Transverse colon (tissue), 4 donors: ENCODE data around the gene UTF1. TPM values are rescaled to one million over a fixed set of nuclear protein-coding genes. Genes with fewer than 3 reads are reported as not detected.

Experiments
- DNase-seq: peaks from one replicate; pipeline ENCODE4 v3.0.0-alpha.2; 2019
- H3K27ac ChIP-seq, 4 donors: fragments of 200-600 bp; sonication (generic); 2 replicates each; pipeline ENCODE4 v1.5.1; 2016 to 2018; ENCODE audit warnings: inconsistent platforms in 4 of 4
- H3K27me3 ChIP-seq: fragments of 200-600 bp; sonication (generic); 2 replicates; pipeline ENCODE4 v1.5.1; 2017; ENCODE audit warnings: inconsistent platforms
- H3K36me3 ChIP-seq, 4 donors: fragments of 200-600 bp; sonication (generic); 2 replicates each; pipeline ENCODE4 v1.5.1; 2017 to 2019; ENCODE audit warnings: inconsistent platforms in 4 of 4
- H3K4me1 ChIP-seq, 4 donors: fragments of 200-600 bp; sonication (generic); 2 replicates each; pipeline ENCODE4 v1.5.1; 2017 to 2020; ENCODE audit warnings: inconsistent platforms in 4 of 4
- H3K4me3 ChIP-seq, 4 donors: fragments of 200-600 bp; sonication (generic); 1 replicate in 1 of 4; 2 replicates in 3 of 4; pipeline versions ENCODE4 v1.5.1 to v1.6.1; 2017 to 2019; ENCODE audit warnings: inconsistent platforms in 4 of 4
- H3K9me3 ChIP-seq, 2 donors: fragments of 200-600 bp; sonication (generic); 2 replicates each; pipeline ENCODE4 v1.5.1; 2017 to 2019; ENCODE audit warnings: inconsistent platforms in 2 of 2
- EP300 ChIP-seq: sonication (generic); formaldehyde crosslinking; IDR thresholded peaks from one replicate; pipeline ENCODE4 v1.6.1; 2017; ENCODE audit warnings: antibody characterized with exemption, low read depth
- POLR2A ChIP-seq: fragments of 450-650 bp; IDR thresholded peaks from one replicate; pipeline ENCODE4 v1.6.1; 2016; ENCODE audit warnings: antibody characterized with exemption, mild to moderate bottlenecking, moderate library complexity
- POLR2AphosphoS5 ChIP-seq, 3 donors: sonication (generic); formaldehyde crosslinking; IDR thresholded peaks; one replicate each; pipeline ENCODE4 v1.6.1; 2016; ENCODE audit warnings: antibody characterized with exemption in 3 of 3
- WGBS, 2 donors: methylation state at CpG; one replicate each; pipeline ENCODE4 v1.1.5; 2018; ENCODE audit warnings: low coverage in 1 of 2; 5-methylcytosine and 5-hydroxymethylcytosine counted together
- in situ Hi-C, 4 donors: fragments of 200-750 bp; cut with MboI; loops; one replicate each; pipeline versions ENCODE4 v1.15.0 to v1.15.1; 2017; ENCODE audit warnings: low sequenced_read_pairs in 3 of 4, low pct_ligation_motif_present in 1 of 4, low pct_unique_long_range_greater_than_20kb in 1 of 4
- intact Hi-C: fragments of 100-400 bp; cut with DNase I; formaldehyde crosslinking; loops from one replicate; pipeline ENCODE4 v1.15.1; 2023; ENCODE audit warnings: low total_unique reads
- total RNA-seq, 4 donors: library from RNA; depleted of rRNA; stranded (reverse); fragments of >200 nt; gene quantifications; one replicate each; pipeline ENCODE4 v1.1.0, GENCODE V29; 2016
- TF ChIP-seq, protein P1 (sequence below), 5 experiments: fragments of 200-600 bp in 3 of 5; fragments of 450-650 bp in 2 of 5; sonication (generic) in 3 of 5; IDR thresholded peaks; 1 replicate in 2 of 5; 2 replicates in 3 of 5; pipeline ENCODE4 v1.5.1; 2016 to 2017; ENCODE audit warnings: antibody characterized with exemption in 5 of 5, inconsistent platforms in 3 of 5, mild to moderate bottlenecking in 2 of 5, moderate library complexity in 1 of 5

UTF1 gene
- total RNA-seq, 4 donors from 2014 or later, result not detected

DNA sequence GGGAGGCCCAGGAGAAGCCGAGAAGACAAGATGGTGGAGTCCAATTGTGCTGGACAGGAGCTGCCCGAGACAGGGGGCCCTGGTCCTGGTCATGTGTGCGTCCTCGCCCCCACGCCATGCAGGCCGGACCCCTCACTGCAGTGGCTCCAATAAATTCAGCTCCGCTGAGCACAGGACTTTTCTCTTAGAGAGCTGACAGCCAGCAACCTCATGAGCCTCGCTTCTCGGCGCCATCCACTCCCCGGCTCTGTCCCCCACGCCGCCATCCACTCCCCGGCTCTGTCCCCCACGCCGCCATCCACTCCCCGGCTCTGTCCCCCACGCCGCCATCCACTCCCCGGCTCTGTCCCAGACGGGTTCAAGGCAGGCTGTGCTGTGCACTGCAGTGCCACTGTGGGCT is 2.8 kb upstream of the UTF1 start:
- in situ Hi-C loops, result no loop called here
- WGBS, 2 donors, result 87% methylated on average over 21 of the region's 21 CpGs; no CpG with 5 or more reads in 1 of the 2 donors
- Histone ChIP-seq H3K4me3 (no peak overlapping the region), H3K27me3 (peaks cover 63% of the 10 kb centered on the region), H3K36me3 (no peaks in the 10 kb centered on the region), H3K9me3 (no peaks in the 10 kb centered on the region), H3K4me1 (peaks cover 0 to 9% (median 4%) of the 10 kb centered on the region in 4 donors), H3K27ac (no peak overlapping the region)
- no peak for DNase-seq
- intact Hi-C loops, result no loop called here
- no peak for TF ChIP-seq POLR2AphosphoS5 (IDR thresholded peaks at IDR 0.05)
- TF ChIP-seq, protein P1, sequence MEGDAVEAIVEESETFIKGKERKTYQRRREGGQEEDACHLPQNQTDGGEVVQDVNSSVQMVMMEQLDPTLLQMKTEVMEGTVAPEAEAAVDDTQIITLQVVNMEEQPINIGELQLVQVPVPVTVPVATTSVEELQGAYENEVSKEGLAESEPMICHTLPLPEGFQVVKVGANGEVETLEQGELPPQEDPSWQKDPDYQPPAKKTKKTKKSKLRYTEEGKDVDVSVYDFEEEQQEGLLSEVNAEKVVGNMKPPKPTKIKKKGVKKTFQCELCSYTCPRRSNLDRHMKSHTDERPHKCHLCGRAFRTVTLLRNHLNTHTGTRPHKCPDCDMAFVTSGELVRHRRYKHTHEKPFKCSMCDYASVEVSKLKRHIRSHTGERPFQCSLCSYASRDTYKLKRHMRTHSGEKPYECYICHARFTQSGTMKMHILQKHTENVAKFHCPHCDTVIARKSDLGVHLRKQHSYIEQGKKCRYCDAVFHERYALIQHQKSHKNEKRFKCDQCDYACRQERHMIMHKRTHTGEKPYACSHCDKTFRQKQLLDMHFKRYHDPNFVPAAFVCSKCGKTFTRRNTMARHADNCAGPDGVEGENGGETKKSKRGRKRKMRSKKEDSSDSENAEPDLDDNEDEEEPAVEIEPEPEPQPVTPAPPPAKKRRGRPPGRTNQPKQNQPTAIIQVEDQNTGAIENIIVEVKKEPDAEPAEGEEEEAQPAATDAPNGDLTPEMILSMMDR (IDR thresholded peaks at IDR 0.05), result no peak

- DNase-seq, result no peak
- in situ Hi-C loops, result no loop called here
- intact Hi-C loops, result no loop called here
- Histone ChIP-seq H3K4me3 (no peak overlapping the region), H3K4me1 (peaks cover 0 to 9% (median 4%) of the 10 kb centered on the region in 4 donors), H3K36me3 (no peaks in the 10 kb centered on the region), H3K9me3 (no peaks in the 10 kb centered on the region), H3K27me3 (peaks cover 85% of the 10 kb centered on the region), H3K27ac (no peak overlapping the region)
- TF ChIP-seq EP300 (no peak), POLR2AphosphoS5 (IDR thresholded peaks at IDR 0.05) (no peak), POLR2A (no peak)
- TF ChIP-seq, protein P1 (IDR thresholded peaks at IDR 0.05), result no peak
- 17 to 24% methylated on average over 10 to 33 of the region's 58 CpGs for whole genome bisulfite sequencing, 2 donors
Observed at GRCh38 chr10:133229265-133230043, 563 bp upstream of the UTF1 start.

GRCh38 chr10:133230387-133231195 is 574 bp downstream of the UTF1 start:
- in situ Hi-C loops, result no loop called here
- intact Hi-C loops, result no loop called here
- peak overlapping the region in 1 of 4 donors; percentile 21 for H3K4me3 ChIP-seq
- peaks cover 85% of the 10 kb centered on the region for H3K27me3 ChIP-seq
- H3K27ac ChIP-seq, result no peak overlapping the region
- H3K9me3 ChIP-seq, result no peaks in the 10 kb centered on the region
- 8% methylated on average over 54 of the region's 122 CpGs; no CpG with 5 or more reads in 1 of the 2 donors for WGBS, 2 donors
- no peaks in the 10 kb centered on the region for H3K36me3 ChIP-seq
- DNase-seq, result peak; percentile 25
- TF ChIP-seq POLR2AphosphoS5 (IDR thresholded peaks at IDR 0.05) (no peak), EP300 (no peak), POLR2A (no peak)
- TF ChIP-seq, protein P1 (IDR thresholded peaks at IDR 0.05), result no peak
- peaks cover 0 to 13% (median 4%) of the 10 kb centered on the region in 4 donors for H3K4me1 ChIP-seq

DNA sequence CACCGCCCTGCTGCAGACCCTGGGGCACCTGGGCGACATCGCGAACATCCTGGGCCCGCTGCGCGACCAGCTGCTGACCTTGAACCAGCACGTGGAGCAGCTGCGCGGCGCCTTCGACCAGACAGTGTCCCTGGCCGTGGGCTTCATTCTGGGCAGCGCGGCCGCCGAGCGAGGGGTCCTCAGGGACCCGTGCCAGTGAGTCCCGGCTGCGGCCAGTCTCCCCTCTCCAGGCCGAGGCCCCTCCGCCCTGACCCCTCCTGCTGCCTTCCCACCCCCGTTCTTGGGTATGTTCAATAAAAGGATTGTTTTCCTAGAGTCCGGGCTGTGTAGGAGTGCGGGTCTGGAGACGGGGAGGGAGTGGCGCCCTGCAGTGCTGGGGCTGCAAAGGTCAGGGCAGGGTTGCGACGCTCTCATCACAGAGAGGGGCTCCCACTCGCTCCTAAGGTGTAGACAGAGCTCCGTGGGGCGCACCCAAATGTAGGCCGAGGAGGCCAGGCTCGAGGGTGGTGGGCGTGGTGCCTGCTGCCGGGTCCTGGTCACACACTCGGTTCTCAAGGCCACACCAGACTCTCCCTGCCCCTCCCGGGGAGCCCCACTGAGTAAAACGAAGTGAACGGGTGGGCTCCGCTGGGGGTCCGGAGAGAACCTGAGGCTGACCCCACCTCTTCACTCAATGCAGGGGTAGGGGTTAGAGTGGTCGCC is 1.4 kb downstream of the UTF1 start:
- Histone ChIP-seq H3K36me3 (no peaks in the 10 kb centered on the region), H3K4me3 (no peak overlapping the region), H3K9me3 (no peaks in the 10 kb centered on the region), H3K27me3 (peaks cover 93% of the 10 kb centered on the region), H3K4me1 (peaks cover 0 to 21% (median 8%) of the 10 kb centered on the region in 4 donors), H3K27ac (no peak overlapping the region)
- in situ Hi-C loops, result no loop called here
- TF ChIP-seq EP300, result no peak
- no peak for TF ChIP-seq POLR2AphosphoS5 (IDR thresholded peaks at IDR 0.05)
- TF ChIP-seq, protein P1 (IDR thresholded peaks at IDR 0.05), result no peak
- TF ChIP-seq POLR2A, result no peak
- 32% methylated on average over 44 of the region's 44 CpGs; no CpG with 5 or more reads in 1 of the 2 donors for WGBS, 2 donors
- intact Hi-C loops, result no loop called here
- DNase-seq, result no peak
